ENCODE measurements around the gene HS6ST3.

Gene HS6ST3

DNA sequence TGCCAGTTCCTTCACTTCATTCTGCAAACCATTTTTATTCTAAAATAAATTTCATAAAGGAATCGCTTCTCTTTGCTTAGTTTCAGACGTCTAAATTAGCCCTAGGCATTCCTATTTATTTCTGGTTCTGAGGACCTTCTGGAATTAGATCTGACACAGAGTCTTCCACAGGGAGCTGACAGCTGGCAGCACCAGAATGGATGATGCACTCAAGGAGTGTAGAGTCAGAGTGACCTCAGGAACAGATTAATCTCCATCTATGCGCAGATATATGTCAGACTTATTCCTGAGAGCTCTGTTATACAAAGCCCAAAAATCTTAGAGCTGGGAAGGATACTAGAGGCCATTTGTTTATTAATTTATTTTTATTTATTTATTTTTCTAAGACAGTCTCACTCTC is 450.8 kb downstream of the HS6ST3 start:
- no peak for DNase-seq (ENCODE audit: low spot score)

DNA sequence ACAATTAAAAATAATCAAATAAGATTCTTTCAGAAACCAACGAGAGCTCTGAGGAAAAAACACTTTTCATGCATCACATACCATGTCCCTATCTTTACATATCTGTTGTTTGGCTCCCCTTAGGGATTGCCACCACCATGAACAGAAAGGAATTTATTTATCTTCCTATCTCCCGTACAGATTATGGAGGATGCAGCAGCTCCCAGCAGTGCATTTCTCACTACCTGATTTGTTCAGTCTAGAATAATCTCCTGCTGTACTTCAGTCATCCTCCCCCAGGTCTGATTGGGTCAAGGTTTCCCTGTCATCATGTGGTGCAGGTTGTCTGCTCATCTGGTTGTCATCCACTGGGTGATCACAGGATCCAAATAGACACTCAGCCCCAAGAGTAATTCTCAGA is 453.1 kb downstream of the HS6ST3 start:
- no peak for DNase-seq (ENCODE audit: low spot score)

DNA sequence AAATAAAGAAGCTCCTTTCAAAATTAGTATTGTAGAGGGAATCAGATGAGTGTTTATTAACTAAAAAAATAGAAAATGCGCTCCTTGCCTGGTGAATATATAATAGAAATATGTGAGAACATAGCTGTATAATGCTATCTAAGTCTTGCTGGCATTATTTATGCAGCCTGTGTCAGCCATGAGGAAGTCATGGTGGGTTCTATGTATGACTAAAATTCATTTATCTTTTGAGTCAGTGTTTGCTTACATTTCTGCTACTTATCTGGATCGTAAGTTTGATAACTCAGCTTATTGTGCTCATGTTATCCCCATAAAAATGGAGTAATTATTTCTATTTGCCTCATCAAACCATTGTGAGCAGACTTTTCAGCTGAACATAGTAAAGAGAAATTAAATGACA is 455.1 kb downstream of the HS6ST3 start:
- no peak for DNase-seq (ENCODE audit: low spot score)

DNA sequence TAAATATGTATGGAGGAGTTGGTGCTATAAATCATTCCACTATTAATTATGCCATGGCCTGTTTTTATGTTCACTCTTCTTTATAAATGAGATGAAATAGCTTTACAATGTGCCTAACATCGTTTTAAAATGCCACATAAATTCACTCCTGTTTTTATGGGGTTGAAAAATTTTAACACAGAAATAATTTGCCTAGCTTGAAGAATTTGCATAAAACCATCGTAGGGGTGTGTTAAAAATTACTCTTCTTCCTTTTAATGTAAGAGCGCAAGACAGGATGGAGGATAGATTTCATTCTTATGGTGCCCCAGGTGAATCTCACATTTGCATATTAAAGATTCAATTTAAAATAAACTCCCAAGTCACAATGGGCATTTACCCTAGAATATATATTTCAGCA is 456.6 kb downstream of the HS6ST3 start:
- DNase-seq (ENCODE audit: low spot score): no peak

DNA sequence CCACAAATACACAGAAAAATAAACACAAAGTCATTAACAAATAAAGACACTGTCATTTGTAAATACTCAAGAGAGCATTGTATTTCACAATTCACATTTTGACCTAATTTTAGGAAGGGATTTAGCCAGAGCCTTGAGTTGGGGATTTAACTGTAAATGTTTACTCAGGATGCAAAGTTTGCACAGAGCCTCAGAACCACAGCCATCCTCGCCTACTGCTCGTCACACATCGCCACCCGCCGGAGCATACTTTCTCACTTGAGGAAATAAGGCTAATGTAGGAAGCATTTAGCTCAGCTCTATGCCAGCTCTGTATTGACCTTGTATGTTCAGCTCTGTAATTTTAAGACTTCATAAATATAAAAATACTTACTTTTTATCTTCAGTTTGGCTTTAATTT is 461.6 kb downstream of the HS6ST3 start:
- no peak for DNase-seq (ENCODE audit: low spot score)

DNA sequence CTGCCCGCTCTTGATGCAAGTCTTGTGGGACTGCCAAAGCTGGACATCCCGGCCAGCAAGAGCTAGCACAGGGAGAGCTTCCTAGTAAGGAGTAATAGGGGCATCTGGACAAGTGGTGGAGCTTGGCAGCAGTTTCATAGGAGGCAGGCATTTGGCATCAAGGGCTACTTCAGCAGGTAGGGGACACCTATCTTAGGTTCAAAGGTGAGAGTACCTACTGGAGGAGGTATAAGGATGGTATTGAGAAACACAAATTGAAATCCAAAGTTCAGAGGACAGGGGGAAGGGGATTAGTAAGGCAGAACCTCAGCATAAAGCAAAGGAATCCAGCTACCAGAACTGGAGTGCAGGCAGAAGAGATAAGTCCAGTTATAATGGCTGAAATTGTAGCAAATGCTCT is 462.7 kb downstream of the HS6ST3 start:
- DNase-seq (ENCODE audit: low spot score): no peak

DNA sequence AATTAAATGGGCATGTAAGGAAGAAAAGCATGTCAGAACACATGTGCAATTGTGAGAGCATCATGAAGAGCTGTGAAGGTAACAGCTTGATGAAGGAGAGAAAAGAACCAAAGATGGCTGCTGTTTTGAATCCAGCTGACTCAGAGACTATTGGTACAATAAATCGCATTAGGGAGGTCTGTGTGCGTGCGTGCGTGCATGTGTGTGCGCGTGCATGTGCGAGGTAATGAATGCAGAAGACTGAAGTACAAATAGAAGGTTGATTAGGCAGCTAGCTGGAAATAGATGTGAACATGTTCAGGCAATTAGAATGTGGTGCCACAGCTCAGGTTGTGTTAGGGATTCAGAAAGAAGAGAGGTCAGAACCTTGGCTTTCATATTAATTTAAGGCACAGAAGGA is 463.9 kb downstream of the HS6ST3 start:
- no peak for DNase-seq (ENCODE audit: low spot score)

DNA sequence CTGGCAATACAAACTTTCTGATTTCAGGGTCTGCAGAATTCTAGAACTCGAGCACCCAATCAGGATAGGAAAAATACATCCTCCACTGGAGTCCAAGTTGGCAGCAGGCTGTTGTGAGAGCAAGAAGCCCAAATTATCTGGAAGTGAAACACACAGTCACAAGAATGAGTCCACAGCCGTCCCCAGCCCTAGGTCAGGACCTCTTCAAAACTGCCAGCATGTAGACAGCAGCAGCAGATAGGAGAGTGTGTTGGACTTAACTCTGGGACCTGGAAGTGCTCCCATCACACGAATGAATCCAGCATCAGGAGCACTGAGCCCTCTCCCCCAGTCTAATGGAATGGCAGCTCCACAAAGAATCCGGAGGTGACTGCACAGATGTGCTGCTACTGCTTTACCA is 483.7 kb downstream of the HS6ST3 start:
- DNase-seq (ENCODE audit: low spot score): no peak

DNA sequence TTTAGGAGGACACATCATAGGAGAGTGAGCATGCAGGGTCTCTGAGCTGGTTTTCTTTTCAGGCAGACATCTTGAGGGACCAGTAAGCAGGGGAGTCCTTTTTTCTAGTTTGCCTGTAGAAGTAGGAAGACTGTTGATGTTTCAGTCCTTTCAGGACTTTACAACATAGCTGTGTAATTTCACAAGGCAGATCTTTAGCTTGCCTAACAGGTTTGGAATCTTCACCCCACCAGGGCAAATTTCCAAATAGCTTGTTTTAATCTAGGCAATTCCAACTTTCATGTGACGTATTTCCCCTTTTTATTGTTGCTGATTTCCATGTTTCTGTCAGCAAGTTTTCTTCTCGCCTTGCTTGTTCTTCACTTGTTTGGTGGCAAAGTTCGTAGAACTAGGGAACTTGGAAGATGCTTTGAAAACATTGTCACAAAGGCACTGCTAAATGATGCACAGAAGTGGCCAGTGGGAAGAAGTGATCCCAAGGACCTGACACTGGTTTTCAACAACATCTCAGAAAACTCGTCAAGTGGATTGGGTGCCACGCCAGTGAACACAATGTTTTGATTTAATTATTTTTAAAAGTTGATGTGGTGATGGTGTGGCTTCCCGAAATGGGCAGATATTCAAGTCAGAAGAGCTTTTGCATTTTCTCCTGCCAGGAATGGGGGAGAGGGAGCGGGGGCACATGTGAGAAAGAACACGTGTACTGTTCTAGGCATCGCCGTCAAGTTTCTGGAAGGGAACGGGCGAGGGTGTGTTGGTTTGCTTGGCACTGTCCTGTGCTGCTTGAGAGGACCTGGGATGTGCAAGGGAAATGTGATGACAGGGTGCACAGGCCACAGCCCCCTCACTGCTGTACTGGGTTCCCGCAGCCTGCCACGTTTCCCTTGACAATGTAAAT is 485.8 kb downstream of the HS6ST3 start:
- no peak for DNase-seq (ENCODE audit: low spot score)

DNA sequence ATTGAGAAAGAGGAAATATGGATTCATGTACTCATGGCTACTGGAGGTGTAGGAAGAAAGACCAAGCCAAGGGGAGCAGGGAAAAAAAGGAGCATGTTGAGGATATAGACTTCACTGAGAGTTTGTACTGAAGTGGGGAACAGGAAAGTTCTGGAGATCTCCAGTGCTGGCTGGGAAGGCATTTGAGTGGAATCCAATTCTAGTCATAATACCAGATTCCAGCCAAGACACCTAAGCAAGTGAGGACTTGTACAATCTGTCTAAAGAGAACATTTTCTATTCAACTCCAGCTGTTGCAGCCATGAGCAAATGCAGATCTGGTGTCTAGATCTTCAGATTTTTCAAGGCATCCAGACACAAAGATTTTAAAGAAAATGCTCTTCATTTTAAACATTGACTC is 491.8 kb downstream of the HS6ST3 start:
- no peak for DNase-seq (ENCODE audit: low spot score)

DNA sequence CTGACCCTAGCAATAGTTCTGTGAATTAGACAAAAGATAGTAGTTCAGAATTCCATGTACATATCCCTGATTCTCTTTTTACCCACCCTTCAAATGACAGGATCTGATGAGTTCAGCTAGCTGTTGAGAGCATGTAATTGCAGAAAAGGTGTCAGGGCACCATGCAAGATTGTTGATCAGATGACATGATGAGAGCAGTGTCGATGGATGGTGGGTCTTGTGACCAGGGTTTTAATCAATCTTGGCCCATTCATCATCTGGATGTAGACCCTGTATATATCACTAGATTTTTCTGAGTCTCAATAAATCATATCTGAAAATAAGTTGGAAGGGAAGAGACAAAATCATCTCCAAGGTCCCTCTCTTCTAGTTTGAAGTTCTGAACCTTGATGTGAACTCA is 525.3 kb downstream of the HS6ST3 start:
- no peak for DNase-seq (ENCODE audit: low spot score)

DNA sequence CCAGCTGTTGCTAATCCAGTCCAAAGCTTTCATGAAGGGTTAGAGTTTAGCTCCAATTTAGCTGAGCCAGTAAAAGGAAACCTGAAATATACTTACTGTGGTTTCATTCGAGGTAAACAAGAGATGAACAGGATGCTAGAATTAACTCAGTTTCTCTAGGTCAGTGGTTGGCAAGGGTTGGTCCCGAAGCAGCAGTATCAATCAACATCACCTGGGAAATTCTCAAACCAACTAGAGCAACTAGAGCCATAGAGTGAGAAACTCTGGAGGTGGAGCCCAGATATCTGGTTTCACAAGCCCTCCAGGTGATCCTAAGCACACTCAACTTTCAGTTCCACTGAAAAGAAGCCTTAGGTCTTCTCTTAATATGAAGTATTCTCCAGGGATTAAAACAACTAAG is 527.6 kb downstream of the HS6ST3 start:
- DNase-seq (ENCODE audit: low spot score): no peak

DNA sequence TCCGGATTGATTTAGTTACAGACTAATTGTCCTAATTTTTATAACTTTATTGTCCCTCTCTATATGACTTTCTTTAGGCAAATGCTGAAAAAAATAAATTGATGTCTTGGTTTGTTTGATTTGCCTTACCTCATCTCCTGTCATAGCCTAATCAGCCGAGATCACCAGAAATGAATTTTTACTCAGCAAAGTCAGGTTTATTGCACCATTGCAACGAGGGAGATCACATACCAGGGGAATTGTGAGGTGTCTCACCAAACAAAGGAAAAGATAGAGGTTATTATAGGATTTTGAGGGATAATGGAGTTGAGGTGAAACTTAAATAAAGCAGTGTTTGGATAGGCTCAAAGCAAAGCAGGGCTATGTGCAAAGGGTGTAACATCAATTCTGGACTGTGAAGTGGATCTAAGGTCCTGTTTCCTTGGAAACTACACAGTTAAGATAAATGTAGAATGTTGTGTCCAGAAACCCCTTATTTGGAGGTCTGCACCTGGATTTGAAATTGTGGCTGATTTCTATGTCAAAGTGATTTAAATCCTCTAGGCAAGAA is 531.8 kb downstream of the HS6ST3 start:
- no peak for DNase-seq (ENCODE audit: low spot score)

DNA sequence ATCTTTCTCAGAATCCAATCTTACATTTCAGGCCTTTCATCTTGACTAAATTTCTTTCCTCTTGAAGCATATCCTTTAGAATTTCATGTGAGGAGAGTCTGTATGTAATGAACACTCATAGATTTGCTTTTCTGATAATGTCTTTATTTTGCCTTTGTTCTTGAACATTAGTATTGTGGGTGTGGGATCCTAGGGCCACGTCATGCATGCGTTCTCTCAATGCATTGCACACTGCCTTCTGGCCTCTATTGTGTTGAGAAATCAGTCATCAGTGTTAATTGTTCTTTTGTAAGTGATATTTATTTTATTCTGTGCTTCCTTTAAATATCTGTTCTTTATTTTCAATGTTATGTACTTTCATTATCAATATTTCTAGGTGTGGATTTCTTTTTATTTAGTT is 539.4 kb downstream of the HS6ST3 start:
- no peak for DNase-seq (ENCODE audit: low spot score)

DNA sequence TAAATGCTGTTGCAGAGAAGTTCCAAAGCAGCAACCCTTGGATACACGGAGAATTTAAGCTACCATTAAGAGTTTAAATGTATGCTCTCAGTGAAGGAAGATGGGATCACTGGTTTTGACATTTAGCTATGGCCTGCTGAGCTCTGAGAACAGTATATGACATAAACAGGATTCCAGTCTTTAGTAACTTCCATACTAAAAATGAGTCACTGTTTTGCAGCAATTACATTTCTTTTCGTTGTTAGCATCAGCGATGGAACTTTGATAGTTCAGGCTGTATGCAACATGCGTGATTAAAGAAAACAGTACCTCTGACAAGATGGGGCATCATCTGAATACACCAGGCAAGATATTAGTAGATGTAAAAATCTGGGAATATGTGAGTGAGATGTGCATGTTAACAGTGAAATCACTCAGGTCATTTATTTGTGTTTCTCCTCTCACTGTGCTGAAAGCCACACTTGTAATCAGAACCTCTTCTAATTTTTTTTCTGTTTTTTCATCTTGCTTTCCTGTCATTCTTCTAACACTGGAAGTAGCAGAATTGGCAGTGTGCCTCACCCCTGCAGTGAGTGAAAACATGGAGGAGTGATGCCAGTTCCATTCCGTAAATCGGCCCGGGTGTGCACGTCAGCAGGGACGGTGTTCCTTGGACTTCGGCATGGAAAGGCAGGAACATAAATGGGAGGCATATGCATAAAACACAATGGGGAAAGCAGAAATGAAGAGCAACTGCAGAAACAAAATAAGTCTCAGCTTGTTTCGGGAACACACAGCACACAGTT is 542.8 kb downstream of the HS6ST3 start:
- DNase-seq (ENCODE audit: low spot score): no peak

DNA sequence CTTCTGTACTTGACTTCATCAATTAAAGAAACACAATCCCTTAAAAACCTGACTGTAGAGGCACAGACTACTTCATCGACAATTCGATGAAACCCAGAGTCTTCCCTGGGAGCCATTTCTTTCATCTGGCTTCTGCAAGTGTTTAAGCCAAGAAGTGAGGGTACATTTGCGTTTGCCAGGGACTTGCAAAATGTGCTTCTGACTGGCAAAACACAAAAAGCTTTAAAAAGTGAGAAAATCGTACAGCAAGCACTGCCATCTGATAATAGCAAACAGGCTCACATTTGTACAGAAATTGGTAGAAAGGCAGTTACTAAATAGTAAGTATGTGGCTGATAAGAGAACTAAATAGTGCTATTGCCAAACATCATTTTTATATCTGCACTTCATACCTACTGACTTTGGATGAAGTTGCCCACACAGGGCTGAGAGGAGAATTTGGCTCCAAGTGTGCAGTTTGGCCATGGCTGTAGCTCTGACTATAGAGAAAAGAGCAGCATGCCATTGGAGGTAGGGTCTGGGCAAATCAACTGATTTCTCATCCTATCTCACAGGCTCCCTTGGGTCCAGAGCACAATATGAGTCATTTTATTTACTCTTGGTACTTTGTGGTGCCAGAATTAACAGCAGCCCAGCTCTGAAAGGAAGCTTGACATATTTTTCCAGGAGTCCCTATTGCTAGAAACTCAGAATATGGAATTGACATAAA is 546.2 kb downstream of the HS6ST3 start:
- no peak for DNase-seq (ENCODE audit: low spot score)

DNA sequence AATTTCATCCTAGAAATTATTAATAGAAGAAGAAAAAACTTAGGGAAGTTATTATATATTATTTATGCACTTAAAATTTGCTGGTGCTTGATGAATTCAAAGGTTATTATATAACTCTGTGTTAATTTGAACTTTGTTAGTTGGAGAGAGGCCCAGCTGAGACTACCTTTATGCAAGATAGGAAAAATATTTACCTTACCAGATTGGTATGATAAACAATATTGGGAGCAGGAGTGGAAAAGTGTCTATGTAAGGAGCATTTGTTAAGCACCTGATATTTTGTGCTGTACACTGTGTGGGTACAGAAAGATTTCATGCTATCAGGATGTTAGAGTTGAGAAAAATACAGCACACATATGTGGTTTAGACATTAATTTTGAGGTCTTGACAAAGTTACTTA is 547.1 kb downstream of the HS6ST3 start:
- no peak for DNase-seq (ENCODE audit: low spot score)

DNA sequence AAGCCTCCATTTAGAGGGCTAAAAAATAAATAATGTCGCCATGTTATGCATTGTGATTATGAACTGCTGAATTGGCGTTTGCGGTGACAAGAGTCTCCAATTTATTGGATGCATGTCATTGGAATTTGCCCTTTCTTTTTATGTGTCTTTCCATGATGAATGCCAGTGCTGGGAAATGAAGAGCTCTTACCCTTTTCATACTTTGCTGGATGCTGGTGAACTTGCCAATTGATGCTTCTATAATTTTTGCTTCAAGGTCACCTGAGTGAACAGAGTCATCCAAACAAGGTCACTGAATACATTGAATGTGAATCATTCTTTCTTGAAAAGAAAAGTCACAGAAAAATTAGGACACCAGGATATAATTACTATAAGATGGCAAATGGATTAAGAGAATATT is 556.2 kb downstream of the HS6ST3 start:
- no peak for DNase-seq (ENCODE audit: low spot score)

DNA sequence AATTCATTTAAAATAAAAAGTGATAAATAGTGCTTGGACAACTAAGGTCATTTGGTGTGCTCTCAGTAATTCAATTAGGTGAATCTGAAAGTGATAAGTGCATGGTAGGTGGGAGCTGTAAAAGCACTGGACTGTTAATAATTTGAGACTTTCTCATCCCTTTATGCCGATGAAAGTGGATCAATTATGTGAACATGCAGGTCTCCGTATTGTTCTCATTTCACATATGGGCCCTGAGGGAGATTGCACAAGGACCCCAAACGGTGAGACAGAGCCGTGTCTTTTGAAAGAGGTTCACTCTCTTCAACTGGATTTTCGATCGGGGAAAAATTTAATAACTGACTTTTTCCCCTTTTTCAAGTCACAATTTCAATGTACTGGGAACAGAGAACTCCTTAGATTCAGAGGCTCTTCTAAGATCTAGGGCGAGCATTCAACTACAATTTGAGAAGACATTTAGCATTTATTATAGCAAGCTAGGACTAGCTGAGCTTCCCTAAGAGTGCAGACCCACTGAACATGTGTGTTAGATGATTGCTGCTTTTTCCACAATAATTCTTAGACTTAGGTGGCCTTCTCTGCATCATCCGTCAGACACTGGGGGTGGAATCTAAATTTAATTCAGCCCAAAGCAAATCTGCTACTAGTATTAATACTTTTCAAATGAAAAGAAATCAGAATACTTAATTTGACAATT is 556.8 kb downstream of the HS6ST3 start:
- DNase-seq (ENCODE audit: low spot score): no peak

DNA sequence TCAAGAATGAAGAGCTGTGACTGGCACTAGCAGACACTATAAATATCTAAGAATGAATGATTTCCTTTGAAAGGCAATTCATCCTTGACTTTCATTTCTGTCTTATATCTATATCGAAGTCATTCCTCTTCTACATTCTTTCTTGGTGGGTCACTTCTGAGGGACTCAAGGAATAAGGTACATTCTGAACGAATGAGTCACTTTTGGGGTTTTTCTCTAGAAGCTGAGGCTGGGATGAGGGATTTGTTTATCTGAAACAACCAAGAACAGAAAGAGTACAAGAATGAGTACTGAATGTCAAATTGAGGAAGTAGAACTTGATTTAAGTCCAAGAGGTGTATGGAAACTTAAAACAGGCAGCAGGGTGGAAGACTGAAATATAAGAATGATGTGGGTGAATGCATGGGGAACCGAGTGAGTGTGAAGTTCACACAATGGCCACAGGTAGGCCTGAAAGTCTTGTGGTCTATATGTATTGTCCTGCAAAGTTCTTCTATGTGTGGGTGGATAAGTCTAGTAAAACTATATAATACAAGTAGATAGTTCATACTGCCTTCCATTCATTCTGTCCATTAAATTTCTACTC is 560.5 kb downstream of the HS6ST3 start:
- DNase-seq (ENCODE audit: low spot score): no peak

DNA sequence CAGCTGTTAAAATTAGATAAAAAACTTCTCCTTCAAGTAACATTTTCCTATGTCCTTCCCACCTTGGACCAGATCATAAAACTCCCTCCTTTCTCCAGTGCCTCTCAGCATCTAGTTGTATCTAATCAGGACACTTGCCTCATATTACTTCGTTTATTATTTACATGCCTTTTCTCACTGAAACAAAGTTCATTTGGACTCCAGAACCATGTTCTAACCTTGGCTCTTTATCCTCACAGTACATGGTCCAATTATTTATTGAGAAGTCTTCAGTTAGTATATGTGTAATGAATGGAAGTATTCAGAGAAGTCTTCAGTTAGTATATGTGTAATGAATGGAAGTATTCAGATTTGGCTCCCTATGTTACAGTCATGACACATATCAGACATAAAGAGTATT is 561.7 kb downstream of the HS6ST3 start:
- no peak for DNase-seq (ENCODE audit: low spot score)

DNA sequence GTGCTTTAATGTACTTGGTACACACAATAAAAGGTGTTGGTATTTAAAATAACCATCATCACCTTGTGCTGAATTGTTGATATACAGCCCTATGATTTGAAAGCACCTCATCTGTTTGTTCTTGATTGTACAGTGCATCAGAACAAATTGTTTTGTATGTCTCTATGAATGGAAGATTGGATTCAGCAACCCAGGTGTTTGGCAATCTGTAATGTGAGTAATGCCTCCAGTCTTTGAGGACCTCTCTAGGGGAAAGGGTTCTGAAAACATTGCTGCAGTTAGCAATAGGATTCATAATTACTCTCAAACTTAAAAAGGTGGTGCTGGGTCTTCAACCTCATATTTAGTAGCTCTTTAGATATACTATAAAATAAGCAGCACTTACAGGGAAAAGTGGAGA is 562.6 kb downstream of the HS6ST3 start:
- DNase-seq (ENCODE audit: low spot score): no peak
